PC-9 (cell line): ENCODE results near the gene STK31. TPM values are rescaled to one million over a fixed set of nuclear protein-coding genes. Genes with fewer than 3 reads are reported as not detected.
"Not testable (repeated sequence)": the region's sequence is repeated elsewhere in the genome, so short reads cannot be mapped to it uniquely, and the experiment has no call there.

Source experiments
- BruUV-seq: library from RNA; stranded (reverse); fragments of 400-500 nt; replicated peaks from 2 replicates; lab custom pipeline; 2021; lab: Mats Ljungman, UMichigan
- CTCF ChIA-PET: fragments of 300-600 bp; sonication (Branson Sonifier 250); formaldehyde crosslinking; loops from one replicate; lab custom pipeline; 2022; ENCODE audit warnings: antibody characterized with exemption; lab: Charles Lee
- POLR2A ChIA-PET: fragments of 300-600 bp; sonication (Branson Sonifier 250); formaldehyde crosslinking; loops from one replicate; lab custom pipeline; 2022; ENCODE audit warnings: antibody characterized with exemption; ENCODE audit not compliant: unreplicated experiment; lab: Charles Lee
- DNase-seq, 2 experiments: peaks; one replicate each; pipeline versions ENCODE4 v3.0.0 to v3.0.0-alpha.2; 2015 to 2022; ENCODE audit warnings: mixed read lengths in 1 of 2
- H2AFZ ChIP-seq: fragments of 200-600 bp; sonication (generic); 2 replicates; pipeline ENCODE4 v1.8.1; 2017; ENCODE audit warnings: antibody characterized with exemption
- H3F3A ChIP-seq: fragments of 200-600 bp; sonication (generic); 2 replicates; pipeline ENCODE4 v1.8.1; 2017; ENCODE audit warnings: antibody characterized with exemption, mild to moderate bottlenecking, low read depth; ENCODE audit not compliant: insufficient read depth
- H3K27ac ChIP-seq: fragments of 200-600 bp; sonication (generic); 2 replicates; pipeline ENCODE4 v1.6.1; 2016; ENCODE audit warnings: mixed run types
- H3K27me3 ChIP-seq: fragments of 200-600 bp; sonication (generic); 2 replicates; pipeline ENCODE4 v1.6.1; 2016; ENCODE audit warnings: low read depth, mixed run types; ENCODE audit not compliant: insufficient read depth
- H3K36me3 ChIP-seq: fragments of 200-600 bp; sonication (generic); 2 replicates; pipeline ENCODE4 v1.6.1; 2016; ENCODE audit warnings: low read depth, mixed run types
- H3K4me1 ChIP-seq: fragments of 200-600 bp; sonication (generic); replicated peaks from 2 replicates; pipeline ENCODE4 v1.6.1; 2016; ENCODE audit warnings: mixed run types; ENCODE audit not compliant: insufficient read depth
- H3K4me2 ChIP-seq: fragments of 200-600 bp; sonication (generic); 2 replicates; pipeline ENCODE4 v1.6.1; 2017; ENCODE audit warnings: mixed run types
- H3K4me3 ChIP-seq: fragments of 200-600 bp; sonication (generic); 2 replicates; pipeline ENCODE4 v1.6.1; 2016; ENCODE audit warnings: mixed run types
- H3K79me2 ChIP-seq: fragments of 200-600 bp; sonication (generic); 2 replicates; pipeline ENCODE4 v1.6.1; 2017; ENCODE audit warnings: low read depth, mixed run types
- H3K9me2 ChIP-seq: fragments of 200-600 bp; sonication (generic); 2 replicates; pipeline ENCODE4 v1.8.1; 2017; ENCODE audit warnings: mild to moderate bottlenecking; ENCODE audit not compliant: insufficient read depth
- H3K9me3 ChIP-seq: fragments of 200-600 bp; sonication (generic); 2 replicates; pipeline ENCODE4 v1.8.1; 2016; ENCODE audit warnings: low read depth; ENCODE audit not compliant: insufficient read depth
- H4K20me1 ChIP-seq: fragments of 200-600 bp; sonication (generic); 2 replicates; pipeline ENCODE4 v1.8.1; 2017; ENCODE audit not compliant: insufficient read depth
- CTCF ChIP-seq: fragments of 200-600 bp; sonication (generic); conservative IDR thresholded peaks from 2 replicates; pipeline ENCODE4 v1.6.1; 2017; ENCODE audit warnings: mixed run types, antibody characterized with exemption, mild to moderate bottlenecking, moderate library complexity
- EZH2 ChIP-seq: fragments of 200-600 bp; sonication (generic); IDR thresholded peaks from 2 replicates; pipeline ENCODE4 v1.8.0; 2017; ENCODE audit warnings: antibody characterized with exemption, low read depth
- intact Hi-C: fragments of 100-400 bp; cut with micrococcal nuclease; formaldehyde crosslinking; loops from one replicate; pipeline ENCODE4 v1.10.0; 2022; ENCODE audit not compliant: unreplicated experiment
- total RNA-seq: library from RNA; stranded (reverse); gene quantifications from 2 replicates; pipeline ENCODE4 v1.2.3, GENCODE V29; 2021

Gene STK31
- total RNA-seq, 1 experiment from 2014 or later = 0.57 TPM

- Histone ChIP-seq H3K36me3 (no peaks in the 10 kb centered on the region), H3K79me2 (no peaks in the 10 kb centered on the region), H4K20me1 (no peaks in the 10 kb centered on the region), H3K27ac (no peak overlapping the region), H3K9me3 (peaks cover 20% of the 10 kb centered on the region; the same call in 1 of the 2 replicates), H2AFZ (peak overlapping the region; percentile 26; the same call in 1 of the 2 replicates), H3K4me2 (peak overlapping the region; percentile 22; the same call in 1 of the 2 replicates), H3K4me1 (no peaks in the 10 kb centered on the region), H3F3A (no peaks in the 10 kb centered on the region), H3K4me3 (no peak overlapping the region), H3K9me2 (no peaks in the 10 kb centered on the region), H3K27me3 (no peaks in the 10 kb centered on the region)
- no TSS peak for BruUV-seq
- POLR2A ChIA-PET = no interaction called here
- intact Hi-C loops = no loop called here
- DNase-seq = peak in 1 of 2 experiments; percentile 8
- no peak for TF ChIP-seq EZH2
- TF ChIP-seq CTCF = no peak
- CTCF ChIA-PET = no interaction called here
These were observed 98.4 kb downstream of the STK31 start for GRCh38 chr7:23808421-23808820.

- no peaks in the 10 kb centered on the region for H3F3A ChIP-seq
- TF ChIP-seq EZH2 (no peak), CTCF (no peak)
- DNase-seq = no peak
- no peaks in the 10 kb centered on the region for H3K27me3 ChIP-seq
- no peak overlapping the region for H3K27ac ChIP-seq
- H3K79me2 ChIP-seq = no peaks in the 10 kb centered on the region
- no peaks in the 10 kb centered on the region for H3K9me2 ChIP-seq
- no peaks in the 10 kb centered on the region for H3K36me3 ChIP-seq
- no peak overlapping the region for H3K4me2 ChIP-seq
- intact Hi-C loops = no loop called here
- no peak overlapping the region for H3K4me3 ChIP-seq
- POLR2A ChIA-PET = no interaction called here
- H4K20me1 ChIP-seq = no peaks in the 10 kb centered on the region
- H2AFZ ChIP-seq = no peak overlapping the region
- no TSS peak for BruUV-seq
- H3K4me1 ChIP-seq = no peaks in the 10 kb centered on the region
- CTCF ChIA-PET = no interaction called here
- peaks cover 20% of the 10 kb centered on the region; the same call in 1 of the 2 replicates for H3K9me3 ChIP-seq
These were observed 100.1 kb downstream of the STK31 start for GRCh38 chr7:23810099-23810498.

- no peaks in the 10 kb centered on the region for H4K20me1 ChIP-seq
- no peak for DNase-seq
- H3K9me3 ChIP-seq = peaks cover 20% of the 10 kb centered on the region; the same call in 1 of the 2 replicates
- no peak for TF ChIP-seq EZH2
- peak; percentile 76 for TF ChIP-seq CTCF
- no peak overlapping the region for H2AFZ ChIP-seq
- no peaks in the 10 kb centered on the region for H3K27me3 ChIP-seq
- H3K79me2 ChIP-seq = no peaks in the 10 kb centered on the region
- no peak overlapping the region for H3K4me2 ChIP-seq
- no peak overlapping the region for H3K4me3 ChIP-seq
- no peaks in the 10 kb centered on the region for H3K4me1 ChIP-seq
- H3F3A ChIP-seq = no peaks in the 10 kb centered on the region
- ChIA-PET CTCF (no interaction called here), POLR2A (no interaction called here)
- no peak overlapping the region for H3K27ac ChIP-seq
- no peaks in the 10 kb centered on the region for H3K36me3 ChIP-seq
- BruUV-seq = no TSS peak
- no peaks in the 10 kb centered on the region for H3K9me2 ChIP-seq
- intact Hi-C loops = no loop called here
These were observed 101.5 kb downstream of the STK31 start for GRCh38 chr7:23811540-23811939.

- H3K27ac ChIP-seq, H3K36me3 ChIP-seq, DNase-seq, H3K4me1 ChIP-seq, intact Hi-C loops, H3K79me2 ChIP-seq, H3K27me3 ChIP-seq, H3K9me2 ChIP-seq, BruUV-seq, H2AFZ ChIP-seq, H3F3A ChIP-seq, CTCF ChIA-PET, POLR2A ChIA-PET, H4K20me1 ChIP-seq: not testable (repeated sequence)
- Histone ChIP-seq H3K4me2 (peak overlapping the region; percentile 47), H3K9me3 (peaks cover 10% of the 10 kb centered on the region), H3K4me3 (peak overlapping the region; percentile 30; the same call in 1 of the 2 replicates)
These were observed 118.1 kb downstream of the STK31 start for GRCh38 chr7:23828125-23828524.

- DNase-seq, CTCF ChIA-PET, H3K36me3 ChIP-seq, H3K4me1 ChIP-seq, intact Hi-C loops, H4K20me1 ChIP-seq, H2AFZ ChIP-seq, H3K27me3 ChIP-seq, H3K79me2 ChIP-seq, H3K27ac ChIP-seq, H3K9me2 ChIP-seq, H3K4me3 ChIP-seq, POLR2A ChIA-PET, H3F3A ChIP-seq, BruUV-seq, H3K4me2 ChIP-seq: not testable (repeated sequence)
- peaks cover 15% of the 10 kb centered on the region for H3K9me3 ChIP-seq
These were observed 122.7 kb downstream of the STK31 start for GRCh38 chr7:23832733-23833132.
